SKM-1 treated with dmso at 0.1 percent for 144 hours (cell line): ENCODE measurements around the gene LDHD.
A peak's percentile ranks its signal among the peaks of the same experiment; 100 is the strongest.

Experiments used
- DNase-seq: peaks from one replicate; lab custom pipeline; 2025; ENCODE audit not compliant: unreplicated experiment; lab: John Stamatoyannopoulos, UW

LDHD gene

GRCh38 chr16:75083813-75084212, 32.8 kb downstream of the LDHD start:
- no peak for DNase-seq

DNA sequence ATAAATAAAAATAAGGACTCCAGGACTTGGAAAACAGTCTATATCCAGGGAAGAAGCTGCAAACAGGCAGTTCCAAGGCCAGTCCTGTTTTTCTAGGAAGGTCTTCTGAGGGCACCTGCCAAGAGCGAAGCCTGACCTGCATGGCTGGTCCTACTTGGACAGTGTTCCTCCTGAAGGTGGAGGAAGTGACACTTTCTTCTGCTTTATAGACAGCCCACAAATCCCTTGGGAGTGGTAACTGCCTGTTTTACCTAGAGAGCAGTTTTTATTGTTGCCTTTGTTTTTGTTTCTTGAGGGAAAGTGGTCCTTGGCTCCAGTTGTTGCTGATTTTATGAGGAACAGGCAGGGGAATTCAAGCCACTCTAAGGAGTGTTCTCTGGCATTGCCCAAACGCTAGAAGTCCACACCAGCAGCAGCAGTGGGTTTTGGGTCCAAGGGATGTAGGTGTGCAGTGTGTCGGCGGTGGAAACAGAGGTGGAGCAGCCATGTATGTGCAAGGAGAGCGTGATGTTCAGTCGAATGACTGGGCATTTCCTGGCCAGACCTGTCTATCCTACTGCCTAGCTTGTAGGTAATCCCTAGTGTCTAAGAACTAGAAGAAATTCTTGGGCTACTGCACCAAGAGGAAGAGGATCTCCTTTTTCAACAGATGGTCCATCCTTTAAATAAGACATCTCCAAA, 35.3 kb downstream of the LDHD start:
- DNase-seq = no peak

- DNase-seq = no peak
Measured at GRCh38 chr16:75080205-75081029, 36.2 kb downstream of the LDHD start.

DNA sequence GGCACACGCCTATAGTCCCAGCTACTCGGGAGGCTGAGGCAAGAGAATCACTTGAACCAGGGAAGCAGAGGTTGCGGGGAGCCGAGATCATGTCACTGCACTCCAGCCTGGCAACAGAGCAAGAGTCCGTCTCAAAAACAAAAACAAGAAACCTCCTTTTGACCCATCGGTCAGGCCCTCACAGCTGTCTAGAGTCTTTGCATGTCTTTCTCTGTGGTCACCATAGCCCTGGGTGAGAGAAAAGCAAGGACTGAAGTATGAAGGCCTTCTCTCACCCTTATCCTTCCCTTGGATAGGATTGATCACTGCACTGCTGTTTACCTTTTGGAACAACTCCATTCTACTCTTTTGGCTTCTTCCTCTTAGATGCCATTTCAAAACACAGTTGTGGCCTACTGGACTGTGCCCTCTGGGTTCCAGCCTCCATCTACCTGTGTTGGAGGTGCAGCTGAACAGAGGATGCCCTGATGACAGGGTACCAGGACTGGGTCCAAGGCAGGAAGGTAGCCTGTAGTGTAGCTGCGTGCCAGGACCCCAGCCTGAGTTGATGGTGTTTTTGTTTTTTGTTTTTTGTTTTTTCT, 37.1 kb downstream of the LDHD start:
- DNase-seq = no peak

DNA sequence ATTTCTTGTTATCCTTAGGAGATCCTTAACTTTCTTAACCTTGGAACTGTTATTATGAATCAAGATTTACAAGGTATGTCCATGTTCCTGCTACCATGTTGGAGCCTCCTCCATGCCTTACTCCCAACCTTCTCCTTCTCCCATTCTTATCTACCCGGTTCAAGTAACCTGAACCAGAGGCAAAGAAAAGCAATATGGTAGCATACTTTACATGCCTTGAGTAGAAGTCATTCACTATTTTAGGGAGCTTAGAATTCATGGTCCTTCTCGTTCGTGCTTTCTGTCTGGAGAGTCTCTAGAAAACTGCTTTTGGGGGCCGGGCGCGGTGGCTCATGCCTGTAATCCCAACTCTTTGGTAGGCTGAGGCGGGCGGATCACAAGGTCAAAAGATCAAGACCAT, 37.7 kb downstream of the LDHD start:
- DNase-seq = no peak

DNA sequence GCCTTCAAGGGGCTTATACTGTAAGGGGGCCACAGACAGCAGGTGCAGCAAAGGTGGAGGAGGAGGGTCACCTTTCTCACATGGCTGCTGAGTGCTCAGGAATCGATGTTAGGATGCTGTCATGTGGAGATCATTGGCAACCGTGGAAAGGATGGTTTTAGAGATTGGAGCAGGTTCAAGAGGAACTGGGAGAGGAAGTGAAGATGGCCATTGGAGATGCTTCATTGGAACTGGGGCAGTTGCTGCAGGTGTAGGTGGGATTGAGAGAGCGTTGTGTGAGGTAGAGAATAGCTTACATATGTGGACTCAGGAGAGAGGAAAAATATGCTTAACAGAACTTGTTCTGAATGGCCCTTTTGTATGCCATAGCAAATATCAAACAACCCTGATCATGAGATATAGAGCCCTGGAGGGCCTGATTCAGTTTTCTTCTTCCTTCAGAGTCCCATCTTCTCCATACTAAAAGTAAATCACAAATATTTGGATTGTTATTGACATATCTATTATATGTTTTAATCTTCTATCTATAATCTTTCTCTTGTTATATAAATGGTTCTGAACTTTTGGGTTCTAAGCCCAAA, 40.8 kb downstream of the LDHD start:
- DNase-seq = no peak

- peak; percentile 93 for DNase-seq
Measured at GRCh38 chr16:75074920-75075687, 41.5 kb downstream of the LDHD start.

- no peak for DNase-seq
Measured at GRCh38 chr16:75074304-75074793, 42.2 kb downstream of the LDHD start.

DNA sequence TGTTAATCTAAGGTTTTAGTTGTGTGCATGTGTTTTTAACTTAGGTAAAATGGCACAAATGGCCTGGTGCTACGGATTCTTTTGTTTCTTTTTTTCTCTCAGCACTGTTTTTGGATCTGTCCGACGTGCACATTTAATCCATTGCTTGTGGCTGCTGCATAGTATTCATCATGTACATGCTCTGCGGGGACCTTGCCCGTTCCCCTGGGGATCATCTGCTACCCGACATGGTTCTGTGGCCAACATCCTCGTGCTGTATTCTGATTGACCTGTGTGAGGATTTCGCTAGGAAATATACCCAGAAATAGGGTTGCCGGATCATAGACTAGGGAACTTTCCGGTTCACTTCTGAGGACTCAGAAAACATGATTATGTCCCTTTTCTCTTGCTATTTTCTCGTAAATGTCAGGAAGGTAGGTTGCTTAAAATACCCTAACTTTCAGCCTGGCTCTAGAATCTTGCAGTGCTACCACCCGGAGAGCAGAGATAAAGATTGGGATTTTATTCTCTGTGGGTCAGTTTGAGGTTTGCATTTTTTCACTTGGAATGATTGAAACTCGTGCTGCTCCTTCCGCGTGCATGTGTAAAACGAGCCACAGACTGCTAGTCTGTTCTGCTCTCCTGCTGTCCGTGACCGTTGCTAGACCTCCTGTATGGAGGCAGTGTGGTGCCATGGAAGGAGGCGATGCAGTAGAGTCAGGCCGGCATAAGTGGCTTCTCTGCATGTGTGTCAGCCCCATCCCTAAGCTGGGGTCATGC, 42.9 kb downstream of the LDHD start:
- no peak for DNase-seq

DNA sequence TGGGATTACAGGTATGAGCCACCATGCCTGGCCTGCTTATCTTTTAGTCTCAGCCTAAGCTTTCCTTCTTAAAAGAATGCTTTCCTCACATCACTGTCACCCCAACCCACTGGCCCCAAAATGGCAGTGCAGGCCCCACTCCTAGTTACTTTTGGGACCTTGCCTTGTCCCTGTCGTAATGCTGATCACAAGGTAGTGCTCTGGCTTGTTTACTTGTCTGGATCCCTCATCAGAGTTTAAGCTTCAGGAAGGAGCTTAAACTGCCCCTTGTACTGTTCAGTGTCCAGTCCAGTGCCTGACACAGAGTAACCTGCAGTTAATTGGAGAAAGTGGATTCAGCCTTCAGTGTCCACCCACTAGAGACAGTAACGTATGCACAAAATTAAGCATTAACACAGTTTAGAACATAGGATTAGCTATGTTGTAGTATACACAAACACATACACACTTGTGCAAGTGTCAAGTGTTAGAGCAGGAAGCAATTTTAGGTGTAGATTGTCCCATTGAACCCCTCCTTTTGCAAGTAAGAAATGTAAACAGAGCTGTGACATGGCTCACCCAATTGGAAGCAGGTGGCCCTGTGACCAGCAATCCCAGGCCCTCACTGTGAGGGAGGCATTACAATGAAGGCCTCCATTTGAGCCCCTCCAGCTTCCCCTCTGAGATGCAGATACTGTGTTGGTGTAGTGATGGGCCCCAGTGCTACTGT, 44.2 kb downstream of the LDHD start:
- no peak for DNase-seq

DNA sequence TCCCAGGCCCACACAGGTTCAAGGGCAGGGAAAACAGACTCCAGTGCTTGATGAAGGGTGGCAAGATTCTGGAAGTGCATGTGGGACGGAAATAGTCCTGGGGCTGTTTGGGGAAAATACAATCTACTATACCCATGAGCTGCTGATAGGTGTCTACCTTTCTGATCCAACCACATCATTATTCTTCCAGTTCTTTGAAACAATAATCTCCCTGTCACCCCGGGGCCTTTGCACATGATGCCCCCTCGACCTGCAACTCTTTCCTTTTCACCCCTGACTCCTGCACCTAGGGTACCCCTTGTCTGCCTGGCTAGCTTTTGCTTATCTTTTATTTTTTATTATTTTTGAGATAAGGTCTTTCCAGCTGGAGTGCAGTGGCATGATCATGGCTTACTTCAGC, 45.0 kb downstream of the LDHD start:
- DNase-seq = no peak

DNA sequence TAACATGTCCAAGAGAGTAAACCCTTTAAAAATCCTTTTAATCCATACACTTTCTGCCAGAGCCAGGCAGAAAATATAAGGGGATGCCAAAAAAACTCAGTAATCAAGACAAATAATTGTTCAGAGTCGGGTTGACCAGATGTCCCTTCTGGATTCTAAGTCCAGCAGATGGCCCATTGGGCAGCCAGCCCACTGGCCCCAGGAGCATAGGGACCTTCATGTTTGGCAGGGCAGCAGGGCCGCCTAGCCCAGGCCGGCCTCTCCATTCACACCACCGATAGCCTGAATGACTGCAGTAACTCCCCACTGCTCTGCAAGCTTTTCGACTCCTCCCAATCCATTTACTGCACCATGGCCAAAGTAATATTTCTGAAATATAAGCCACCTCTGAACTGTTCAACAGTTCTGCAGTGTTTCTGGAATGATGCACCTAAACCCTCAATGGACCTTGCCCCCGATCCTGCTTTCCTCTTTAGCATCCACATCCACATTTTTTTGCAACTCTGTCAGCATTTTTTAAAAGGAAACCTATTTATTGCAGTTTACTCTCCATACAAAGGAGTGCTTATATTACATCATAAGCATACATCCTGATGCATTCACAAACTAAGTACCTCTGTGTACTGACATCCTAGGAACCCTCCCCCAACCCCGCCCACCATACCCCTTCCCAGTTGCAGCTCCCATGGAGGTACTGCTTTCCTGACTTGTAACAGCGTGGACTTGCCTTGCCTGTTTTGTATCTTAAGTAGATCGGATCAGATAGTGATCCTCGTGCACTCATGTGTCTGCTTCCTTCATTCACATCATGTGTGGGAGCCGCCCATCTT, 46.4 kb downstream of the LDHD start:
- no peak for DNase-seq

- no peak for DNase-seq
Measured at GRCh38 chr16:75068085-75069031, 48.2 kb downstream of the LDHD start.

DNA sequence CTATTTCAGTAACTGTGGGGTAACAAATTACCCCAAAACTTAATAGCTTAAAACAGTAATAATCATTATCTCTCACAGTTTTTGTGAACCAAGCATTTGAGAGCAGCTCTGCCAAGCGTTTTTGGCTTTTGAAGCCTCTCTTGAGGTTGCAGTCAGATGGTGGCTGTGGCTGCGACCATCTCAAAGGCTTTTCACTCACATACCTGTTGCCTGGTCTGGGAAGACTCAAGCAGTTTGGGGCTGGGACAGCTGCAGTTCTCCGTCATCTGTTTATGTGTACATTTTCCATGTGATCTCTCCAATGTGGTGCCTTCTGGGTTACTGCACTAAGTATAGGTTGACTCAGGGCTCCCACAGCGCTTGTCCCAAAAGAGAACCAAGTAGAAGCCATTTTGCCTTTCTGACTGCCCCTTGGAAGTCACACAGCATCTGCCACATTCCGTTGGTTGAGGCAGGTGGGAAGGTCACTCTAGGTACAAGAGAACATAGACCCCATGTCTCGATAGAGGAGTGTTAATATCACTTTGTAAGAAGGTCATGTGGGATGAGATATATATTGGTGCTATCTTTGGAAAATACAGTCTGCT, 49.6 kb downstream of the LDHD start:
- no peak for DNase-seq

GRCh38 chr16:75065521-75066149, 50.9 kb downstream of the LDHD start:
- DNase-seq = no peak

GRCh38 chr16:75065149-75065505, 51.5 kb downstream of the LDHD start:
- DNase-seq = no peak
